HEK293 (cell line): Measurements from ENCODE around the gene GLRX2.

ENCODE experiments used
- CTCF ChIA-PET: fragments of 350-600 bp; formaldehyde crosslinking; extraction: SDS; loops from one replicate; lab custom pipeline; 2021; ENCODE audit warnings: antibody characterized with exemption; lab: Yijun Ruan, JAX
- POLR2A ChIA-PET: fragments of 300-600 bp; formaldehyde crosslinking; extraction: SDS; loops from one replicate; lab custom pipeline; 2020; ENCODE audit warnings: antibody characterized with exemption, inconsistent platforms; lab: Yijun Ruan, JAX
- H3K27ac ChIP-seq: fragments of 200-500 bp; sonication (Bioruptor generic); 2 replicates; pipeline ENCODE4 v1.5.1; 2014; ENCODE audit warnings: low read depth, low read length, control low read depth, inconsistent platforms; ENCODE audit errors: extremely low read depth
- H3K36me3 ChIP-seq, 2 experiments: fragments of 200-500 bp in 1 of 2; sonication (Bioruptor generic) in 1 of 2; 1 replicate in 1 of 2; 2 replicates in 1 of 2; pipeline ENCODE4 v1.5.1; 2014 to 2017; ENCODE audit warnings: inconsistent platforms in 2 of 2, low read length in 2 of 2; ENCODE audit not compliant: control insufficient read depth in 2 of 2, insufficient read depth in 1 of 2
- H3K4me1 ChIP-seq: fragments of 200-500 bp; sonication (Bioruptor generic); 2 replicates; pipeline ENCODE4 v1.5.1; 2014; ENCODE audit warnings: mild to moderate bottlenecking, low read length, inconsistent platforms; ENCODE audit not compliant: control insufficient read depth, insufficient read depth
- H3K4me3 ChIP-seq: 2 replicates; pipeline ENCODE4 v1.5.1; 2011; ENCODE audit warnings: low read depth, mild to moderate bottlenecking, control low read depth, low read length, moderate library complexity
- H3K9me3 ChIP-seq: fragments of 200-500 bp; sonication (Bioruptor generic); 2 replicates; pipeline ENCODE4 v1.5.1; 2014; ENCODE audit warnings: low read depth, low read length, inconsistent platforms; ENCODE audit not compliant: control insufficient read depth, insufficient read depth
- ATF2 ChIP-seq: fragments of 450-650 bp; formaldehyde crosslinking; IDR thresholded peaks from 2 replicates; pipeline ENCODE4 v1.5.1; 2016; ENCODE audit warnings: missing biosample characterization, missing genetic modification characterization, low read depth
- FEZF1 ChIP-seq: fragments of 450-650 bp; formaldehyde crosslinking; IDR thresholded peaks from 2 replicates; pipeline ENCODE4 v1.5.1; 2016; ENCODE audit warnings: missing biosample characterization, missing genetic modification characterization
- RBAK ChIP-seq: fragments of 450-650 bp; formaldehyde crosslinking; IDR thresholded peaks from 2 replicates; pipeline ENCODE4 v1.5.1; 2016; ENCODE audit warnings: missing biosample characterization, missing genetic modification characterization
- REPIN1 ChIP-seq: fragments of 450-650 bp; formaldehyde crosslinking; IDR thresholded peaks from 2 replicates; pipeline ENCODE4 v1.5.1; 2017; ENCODE audit warnings: missing biosample characterization, missing genetic modification characterization, low read depth
- TCF7L2 ChIP-seq: IDR thresholded peaks from 2 replicates; pipeline ENCODE4 v1.6.1; 2011; ENCODE audit warnings: low read depth, mild to moderate bottlenecking, inconsistent platforms, low read length, moderate library complexity, borderline replicate concordance
- ZBTB1 ChIP-seq: fragments of 450-650 bp; formaldehyde crosslinking; IDR thresholded peaks from 2 replicates; pipeline ENCODE4 v1.5.1; 2016; ENCODE audit warnings: missing biosample characterization, missing genetic modification characterization
- ZBTB20 ChIP-seq: fragments of 450-650 bp; formaldehyde crosslinking; IDR thresholded peaks from 2 replicates; pipeline ENCODE4 v1.5.1; 2016; ENCODE audit warnings: missing biosample characterization, missing genetic modification characterization
- ZFP69B ChIP-seq: fragments of 450-650 bp; formaldehyde crosslinking; IDR thresholded peaks from 2 replicates; pipeline ENCODE4 v1.5.1; 2016; ENCODE audit warnings: missing biosample characterization, missing genetic modification characterization
- ZNF10 ChIP-seq: fragments of 450-650 bp; formaldehyde crosslinking; IDR thresholded peaks from 2 replicates; pipeline ENCODE4 v1.5.1; 2017; ENCODE audit warnings: missing biosample characterization, missing genetic modification characterization
- ZNF114 ChIP-seq: fragments of 450-650 bp; formaldehyde crosslinking; IDR thresholded peaks from 2 replicates; pipeline ENCODE4 v1.5.0; 2017; ENCODE audit warnings: missing biosample characterization, missing genetic modification characterization
- ZNF138 ChIP-seq: fragments of 450-650 bp; formaldehyde crosslinking; IDR thresholded peaks from 2 replicates; pipeline ENCODE4 v1.5.1; 2016; ENCODE audit warnings: missing biosample characterization, missing genetic modification characterization, borderline replicate concordance
- ZNF148 ChIP-seq: fragments of 450-650 bp; formaldehyde crosslinking; IDR thresholded peaks from 2 replicates; pipeline ENCODE4 v1.5.0; 2017; ENCODE audit warnings: missing biosample characterization, missing genetic modification characterization, borderline replicate concordance
- ZNF19 ChIP-seq: fragments of 450-650 bp; formaldehyde crosslinking; IDR thresholded peaks from 2 replicates; pipeline ENCODE4; 2016; ENCODE audit warnings: missing biosample characterization, missing genetic modification characterization, low read depth
- ZNF221 ChIP-seq: fragments of 450-650 bp; formaldehyde crosslinking; IDR thresholded peaks from 2 replicates; pipeline ENCODE4 v1.5.1; 2017; ENCODE audit warnings: missing biosample characterization, missing genetic modification characterization, borderline replicate concordance
- ZNF292 ChIP-seq: fragments of 450-650 bp; formaldehyde crosslinking; IDR thresholded peaks from 2 replicates; pipeline ENCODE4 v1.5.1; 2016; ENCODE audit warnings: low read depth, missing biosample characterization, missing genetic modification characterization, borderline replicate concordance
- ZNF362 ChIP-seq: fragments of 450-650 bp; formaldehyde crosslinking; IDR thresholded peaks from 2 replicates; pipeline ENCODE4 v1.5.1; 2016; ENCODE audit warnings: missing biosample characterization, missing genetic modification characterization
- ZNF521 ChIP-seq: fragments of 450-650 bp; formaldehyde crosslinking; IDR thresholded peaks from 2 replicates; pipeline ENCODE4 v1.5.1; 2017; ENCODE audit warnings: missing biosample characterization, mild to moderate bottlenecking, missing genetic modification characterization
- ZNF529 ChIP-seq: fragments of 450-650 bp; formaldehyde crosslinking; IDR thresholded peaks from 2 replicates; pipeline ENCODE4 v1.5.1; 2017; ENCODE audit warnings: missing genetic modification characterization, missing biosample characterization; ENCODE audit not compliant: insufficient replicate concordance
- ZNF548 ChIP-seq: fragments of 450-650 bp; formaldehyde crosslinking; IDR thresholded peaks from 2 replicates; pipeline ENCODE4 v1.5.1; 2016; ENCODE audit warnings: missing biosample characterization, missing genetic modification characterization
- ZNF549 ChIP-seq: fragments of 450-650 bp; IDR thresholded peaks from 2 replicates; pipeline ENCODE4 v1.5.1; 2018; ENCODE audit warnings: missing biosample characterization, missing genetic modification characterization, mild to moderate bottlenecking, inconsistent platforms, moderate library complexity
- ZNF555 ChIP-seq: fragments of 450-650 bp; formaldehyde crosslinking; conservative IDR thresholded peaks from 2 replicates; pipeline ENCODE4 v1.5.1; 2017; ENCODE audit warnings: missing biosample characterization, mild to moderate bottlenecking, missing genetic modification characterization, inconsistent platforms
- ZNF571 ChIP-seq: fragments of 450-650 bp; formaldehyde crosslinking; IDR thresholded peaks from 2 replicates; pipeline ENCODE4 v1.5.0; 2017; ENCODE audit warnings: missing biosample characterization, missing genetic modification characterization
- ZNF585B ChIP-seq: fragments of 450-650 bp; formaldehyde crosslinking; IDR thresholded peaks from 2 replicates; pipeline ENCODE4 v1.5.1; 2016; ENCODE audit warnings: missing biosample characterization, missing genetic modification characterization
- ZNF645 ChIP-seq: fragments of 450-650 bp; formaldehyde crosslinking; IDR thresholded peaks from 2 replicates; pipeline ENCODE4; 2016; ENCODE audit warnings: missing biosample characterization, missing genetic modification characterization
- ZNF658 ChIP-seq: fragments of 450-650 bp; formaldehyde crosslinking; IDR thresholded peaks from 2 replicates; pipeline ENCODE4; 2016; ENCODE audit warnings: missing biosample characterization, missing genetic modification characterization
- ZNF701 ChIP-seq: fragments of 450-650 bp; formaldehyde crosslinking; IDR thresholded peaks from 2 replicates; pipeline ENCODE4 v1.5.1; 2016; ENCODE audit warnings: missing biosample characterization, missing genetic modification characterization
- ZNF843 ChIP-seq: fragments of 450-650 bp; formaldehyde crosslinking; IDR thresholded peaks from 2 replicates; pipeline ENCODE4 v1.5.1; 2016; ENCODE audit warnings: missing biosample characterization, missing genetic modification characterization

GLRX2 gene

GRCh38 chr1:193083365-193084088, 21.7 kb downstream of the GLRX2 start (continued):
- TF ChIP-seq ZNF529 (tag by site-specific recombination) (no peak), ZNF549 (tag by site-specific recombination) (no peak), TCF7L2 (no peak), ZNF645 (tag by site-specific recombination) (no peak), ZNF114 (tag by site-specific recombination) (no peak), ZNF362 (no peak)

- Histone ChIP-seq H3K9me3 (no peaks in the 10 kb centered on the region), H3K4me3 (no peak overlapping the region), H3K4me1 (no peaks in the 10 kb centered on the region), H3K27ac (no peak overlapping the region), H3K36me3 (peaks cover 36 to 75% of the 10 kb centered on the region in 2 experiments)
- POLR2A ChIA-PET: no interaction called here
- CTCF ChIA-PET: interaction anchor here (1.1 kb wide), 1 partner anchor 19 kb away, joined by 4 read pairs; no protein-coding TSS in a partner anchor
- TF ChIP-seq ZNF221 (tag by site-specific recombination): no peak
- no peak for TF ChIP-seq RBAK
- no peak for TF ChIP-seq ZNF571
- TF ChIP-seq ZNF701: no peak
Observed at GRCh38 chr1:193079187-193079586, 26.0 kb downstream of the GLRX2 start.

GRCh38 chr1:193077991-193078390, 27.2 kb downstream of the GLRX2 start:
- peaks cover 31 to 67% of the 10 kb centered on the region in 2 experiments for H3K36me3 ChIP-seq

More at GRCh38 chr1:193077991-193078390, 27.2 kb downstream of the GLRX2 start:
- H3K4me3 ChIP-seq: no peak overlapping the region
- ChIA-PET POLR2A (no interaction called here), CTCF (no interaction called here)
- H3K9me3 ChIP-seq: no peaks in the 10 kb centered on the region
- H3K4me1 ChIP-seq: no peaks in the 10 kb centered on the region
- H3K27ac ChIP-seq: no peak overlapping the region
- TF ChIP-seq ZNF292 (tag by site-specific recombination): no peak
- no peak for TF ChIP-seq ATF2 (tag by site-specific recombination)
- TF ChIP-seq ZNF521 (tag by site-specific recombination): no peak
- TF ChIP-seq ZNF843 (tag by site-specific recombination): no peak
- TF ChIP-seq ZBTB1 (tag by site-specific recombination): no peak
- TF ChIP-seq ZNF658 (tag by site-specific recombination): no peak
- no peak for TF ChIP-seq FEZF1 (tag by site-specific recombination)
- TF ChIP-seq REPIN1 (tag by site-specific recombination): no peak
- TF ChIP-seq ZNF148 (tag by site-specific recombination): no peak
- TF ChIP-seq ZNF19 (tag by site-specific recombination): no peak
- no peak for TF ChIP-seq ZNF138 (tag by site-specific recombination)
- TF ChIP-seq ZNF10: no peak
- no peak for TF ChIP-seq ZNF585B (tag by site-specific recombination)
- no peak for TF ChIP-seq ZNF555 (tag by site-specific recombination)
- TF ChIP-seq ZFP69B: no peak
- TF ChIP-seq ZBTB20 (tag by site-specific recombination): no peak
- TF ChIP-seq ZNF548 (tag by site-specific recombination): no peak
